Measurements from ENCODE around the gene DPP6. TPM values are rescaled to one million over a fixed set of nuclear protein-coding genes. Genes with fewer than 3 reads are reported as not detected.

DPP6 gene
- total and polyA plus RNA-seq, 5 donors from 2014 or later: not detected

DNA sequence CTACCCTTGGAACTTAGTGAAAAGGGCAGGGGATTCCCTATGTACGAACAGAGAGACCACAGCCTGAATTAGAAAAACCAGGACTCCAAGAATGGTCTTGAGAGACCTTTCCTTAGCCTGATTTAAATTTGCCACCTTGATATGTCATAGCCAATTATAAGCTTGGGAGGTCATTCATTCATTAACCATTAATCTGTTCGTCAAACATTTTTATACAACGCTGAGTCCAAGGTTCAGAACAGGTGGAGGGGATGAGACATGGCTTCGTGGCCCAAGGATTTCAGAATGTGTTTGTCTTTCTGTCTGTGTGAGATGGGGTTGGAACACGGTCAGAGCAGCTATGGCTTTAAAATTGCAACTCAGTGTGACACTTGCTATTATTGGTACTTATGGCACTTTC lies 792.8 kb downstream of the DPP6 start:
- H3K27ac ChIP-seq (ENCODE audit: insufficient read depth, low read length, poor library complexity, severe bottlenecking): no peak overlapping the region
- H3K9me3 ChIP-seq (ENCODE audit: control insufficient read depth in 2 of 2, low read length in 2 of 2): no peaks in the 10 kb centered on the region
- H3K36me3 ChIP-seq (ENCODE audit: control insufficient read depth, insufficient read depth, low read length): no peaks in the 10 kb centered on the region
- peaks cover 0 to 2% (median 0%) of the 10 kb centered on the region in 7 donors for H3K9me3 Mint-ChIP-seq
- DNase-seq (no peak), ATAC-seq (ENCODE audit: low read depth in 2 of 2) (no peak)
- no peaks in the 10 kb centered on the region for H3K27me3 ChIP-seq (ENCODE audit: control insufficient read depth, insufficient read depth, low read length)
- H3K27me3 Mint-ChIP-seq: peaks cover 10% of the 10 kb centered on the region
- no peaks in the 10 kb centered on the region for H3K4me1 ChIP-seq (ENCODE audit: control insufficient read depth, insufficient read depth, low read length, poor library complexity, severe bottlenecking)
- H3K4me3 ChIP-seq (ENCODE audit: low read depth, low read length): no peak overlapping the region
- no peaks in the 10 kb centered on the region for H3K36me3 Mint-ChIP-seq
- H3K4me1 Mint-ChIP-seq: no peaks in the 10 kb centered on the region
- H3K4me3 Mint-ChIP-seq: no peak overlapping the region
- H3K27ac Mint-ChIP-seq: no peak overlapping the region

DNA sequence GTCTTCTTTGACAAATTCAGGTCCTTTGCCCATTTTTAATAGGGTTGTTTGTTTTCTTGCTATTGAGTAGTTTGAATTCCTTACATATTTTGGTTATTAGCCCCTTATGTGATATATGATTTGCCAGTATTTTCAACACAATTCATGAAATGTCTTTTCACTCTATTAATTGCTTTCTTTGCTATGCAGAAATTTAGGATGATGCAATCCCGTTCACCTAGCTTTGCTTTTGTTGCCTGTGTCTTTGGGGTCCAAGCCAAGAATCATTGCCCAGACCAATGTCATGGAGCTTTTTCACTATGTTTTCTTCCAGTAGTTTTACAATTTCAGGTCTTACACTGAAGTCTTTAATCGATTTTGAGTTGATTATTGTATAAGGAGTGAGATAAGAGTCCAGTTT lies 796.3 kb downstream of the DPP6 start:
- H3K36me3 ChIP-seq (ENCODE audit: control insufficient read depth, insufficient read depth, low read length): no peaks in the 10 kb centered on the region
- H3K4me3 Mint-ChIP-seq: no peak overlapping the region
- H3K27me3 Mint-ChIP-seq: peaks cover 12% of the 10 kb centered on the region
- H3K36me3 Mint-ChIP-seq: no peaks in the 10 kb centered on the region
- H3K9me3 Mint-ChIP-seq: peaks cover 0 to 11% (median 2%) of the 10 kb centered on the region in 7 donors
- no peaks in the 10 kb centered on the region for H3K4me1 Mint-ChIP-seq
- H3K4me3 ChIP-seq (ENCODE audit: low read depth, low read length): no peak overlapping the region
- DNase-seq (no peak), ATAC-seq (ENCODE audit: low read depth in 2 of 2) (no peak)
- H3K27ac Mint-ChIP-seq: no peak overlapping the region
- no peaks in the 10 kb centered on the region for H3K27me3 ChIP-seq (ENCODE audit: control insufficient read depth, insufficient read depth, low read length)
- no peak overlapping the region for H3K27ac ChIP-seq (ENCODE audit: insufficient read depth, low read length, poor library complexity, severe bottlenecking)
- H3K9me3 ChIP-seq (ENCODE audit: control insufficient read depth in 2 of 2, low read length in 2 of 2): no peaks in the 10 kb centered on the region
- no peaks in the 10 kb centered on the region for H3K4me1 ChIP-seq (ENCODE audit: control insufficient read depth, insufficient read depth, low read length, poor library complexity, severe bottlenecking)

DNA sequence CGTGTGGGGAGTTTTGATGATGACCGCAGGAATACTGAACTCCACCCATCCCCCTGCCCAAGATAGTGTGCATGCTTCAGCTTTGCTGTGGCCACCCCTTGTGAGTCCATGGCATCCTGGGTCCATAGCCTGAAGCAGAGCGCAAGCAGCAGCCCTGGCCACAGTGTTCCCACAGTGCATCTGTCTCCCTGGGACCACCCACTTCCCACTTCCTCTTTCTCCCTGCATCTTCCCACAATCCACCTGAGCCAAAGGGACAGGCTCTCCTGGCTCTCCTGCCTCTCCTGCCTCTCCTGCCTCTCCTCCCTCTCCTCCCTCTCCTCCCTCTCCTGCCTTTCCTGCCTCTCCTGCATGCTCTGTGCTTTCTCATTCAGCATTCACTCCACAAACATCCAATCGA lies 800.0 kb downstream of the DPP6 start:
- H3K36me3 Mint-ChIP-seq: no peaks in the 10 kb centered on the region
- peaks cover 0 to 11% (median 2%) of the 10 kb centered on the region in 7 donors for H3K9me3 Mint-ChIP-seq
- H3K4me1 ChIP-seq (ENCODE audit: control insufficient read depth, insufficient read depth, low read length, poor library complexity, severe bottlenecking): no peaks in the 10 kb centered on the region
- H3K36me3 ChIP-seq (ENCODE audit: control insufficient read depth, insufficient read depth, low read length): no peaks in the 10 kb centered on the region
- no peaks in the 10 kb centered on the region for H3K27me3 ChIP-seq (ENCODE audit: control insufficient read depth, insufficient read depth, low read length)
- H3K27me3 Mint-ChIP-seq: peaks cover 7% of the 10 kb centered on the region
- H3K9me3 ChIP-seq (ENCODE audit: control insufficient read depth in 2 of 2, low read length in 2 of 2): no peaks in the 10 kb centered on the region
- H3K4me1 Mint-ChIP-seq: no peaks in the 10 kb centered on the region
- H3K27ac Mint-ChIP-seq: no peak overlapping the region
- DNase-seq: no peak
- no peak overlapping the region for H3K27ac ChIP-seq (ENCODE audit: insufficient read depth, low read length, poor library complexity, severe bottlenecking)
- no peak overlapping the region for H3K4me3 Mint-ChIP-seq
- no peak for ATAC-seq (ENCODE audit: low read depth in 2 of 2)
- H3K4me3 ChIP-seq (ENCODE audit: low read depth, low read length): no peak overlapping the region

DNA sequence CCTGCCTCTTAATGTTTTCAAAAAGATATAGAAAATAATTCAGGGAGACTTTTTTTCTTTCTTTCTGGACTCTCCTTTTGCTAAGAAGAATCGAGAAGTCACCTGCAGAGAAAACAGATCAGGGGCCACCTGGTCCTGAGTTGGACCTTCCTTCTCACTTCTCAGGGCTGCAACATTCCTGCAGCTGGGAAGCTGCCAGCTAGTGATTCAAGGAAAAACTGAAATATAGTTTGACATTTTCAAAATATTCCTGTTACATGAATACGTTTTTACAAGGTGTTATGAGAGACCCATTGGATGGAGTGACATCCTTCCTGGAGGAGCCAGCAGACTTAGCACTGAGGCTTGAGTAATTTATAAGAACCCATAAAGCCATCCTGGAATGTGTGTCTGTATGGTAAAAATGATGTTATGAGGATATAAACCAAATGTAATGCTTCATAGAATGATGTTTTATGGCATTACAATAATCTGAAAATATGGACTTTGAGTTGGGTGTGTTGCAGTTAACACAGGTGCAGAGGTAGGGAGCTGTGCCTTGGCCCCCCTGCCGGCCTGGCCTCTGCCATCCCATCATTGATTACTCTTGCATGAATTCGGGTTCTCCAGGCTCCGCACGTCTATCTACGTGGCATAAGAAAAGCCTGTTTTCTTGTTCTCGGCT lies 801.0 kb downstream of the DPP6 start:
- H3K4me3 Mint-ChIP-seq: no peak overlapping the region
- H3K36me3 Mint-ChIP-seq: no peaks in the 10 kb centered on the region
- no peak for ATAC-seq (ENCODE audit: low read depth in 2 of 2)
- no peak overlapping the region for H3K27ac Mint-ChIP-seq
- H3K4me1 ChIP-seq (ENCODE audit: control insufficient read depth, insufficient read depth, low read length, poor library complexity, severe bottlenecking): no peaks in the 10 kb centered on the region
- H3K9me3 ChIP-seq (ENCODE audit: control insufficient read depth in 2 of 2, low read length in 2 of 2): no peaks in the 10 kb centered on the region
- H3K27me3 Mint-ChIP-seq: peaks cover 7% of the 10 kb centered on the region
- H3K27me3 ChIP-seq (ENCODE audit: control insufficient read depth, insufficient read depth, low read length): no peaks in the 10 kb centered on the region
- no peak for DNase-seq
- no peak overlapping the region for H3K27ac ChIP-seq (ENCODE audit: insufficient read depth, low read length, poor library complexity, severe bottlenecking)
- peaks cover 0 to 11% (median 2%) of the 10 kb centered on the region in 7 donors for H3K9me3 Mint-ChIP-seq
- no peaks in the 10 kb centered on the region for H3K36me3 ChIP-seq (ENCODE audit: control insufficient read depth, insufficient read depth, low read length)
- H3K4me3 ChIP-seq (ENCODE audit: low read depth, low read length): no peak overlapping the region
- H3K4me1 Mint-ChIP-seq: no peaks in the 10 kb centered on the region

DNA sequence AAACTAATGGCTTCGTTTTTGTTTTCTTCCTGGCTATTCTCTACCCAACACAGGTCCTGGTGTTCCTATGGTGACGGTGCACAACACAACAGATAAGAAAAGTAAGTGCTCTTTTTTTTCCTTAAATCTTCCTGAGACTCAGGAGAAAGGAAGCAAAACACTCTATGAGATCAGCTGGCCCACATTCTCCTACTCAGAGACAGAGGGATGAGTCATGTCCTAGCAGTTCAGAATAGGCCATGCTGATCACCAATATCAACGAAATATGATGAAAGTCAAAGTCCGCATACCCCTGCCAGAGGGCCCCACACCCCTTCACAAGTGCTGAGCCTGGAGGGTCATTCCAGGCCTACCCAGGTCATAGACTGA lies 801.5 kb downstream of the DPP6 start:
- H3K4me3 Mint-ChIP-seq: no peak overlapping the region
- H3K9me3 ChIP-seq (ENCODE audit: control insufficient read depth in 2 of 2, low read length in 2 of 2): no peaks in the 10 kb centered on the region
- no peaks in the 10 kb centered on the region for H3K4me1 ChIP-seq (ENCODE audit: control insufficient read depth, insufficient read depth, low read length, poor library complexity, severe bottlenecking)
- H3K27me3 ChIP-seq (ENCODE audit: control insufficient read depth, insufficient read depth, low read length): no peaks in the 10 kb centered on the region
- ATAC-seq (ENCODE audit: low read depth in 2 of 2): no peak
- no peak overlapping the region for H3K27ac Mint-ChIP-seq
- H3K4me1 Mint-ChIP-seq: no peaks in the 10 kb centered on the region
- no peaks in the 10 kb centered on the region for H3K36me3 ChIP-seq (ENCODE audit: control insufficient read depth, insufficient read depth, low read length)
- H3K4me3 ChIP-seq (ENCODE audit: low read depth, low read length): no peak overlapping the region
- no peak overlapping the region for H3K27ac ChIP-seq (ENCODE audit: insufficient read depth, low read length, poor library complexity, severe bottlenecking)
- no peak for DNase-seq
- peaks cover 0 to 11% (median 0%) of the 10 kb centered on the region in 7 donors for H3K9me3 Mint-ChIP-seq
- H3K36me3 Mint-ChIP-seq: no peaks in the 10 kb centered on the region
- peaks cover 7% of the 10 kb centered on the region for H3K27me3 Mint-ChIP-seq

DNA sequence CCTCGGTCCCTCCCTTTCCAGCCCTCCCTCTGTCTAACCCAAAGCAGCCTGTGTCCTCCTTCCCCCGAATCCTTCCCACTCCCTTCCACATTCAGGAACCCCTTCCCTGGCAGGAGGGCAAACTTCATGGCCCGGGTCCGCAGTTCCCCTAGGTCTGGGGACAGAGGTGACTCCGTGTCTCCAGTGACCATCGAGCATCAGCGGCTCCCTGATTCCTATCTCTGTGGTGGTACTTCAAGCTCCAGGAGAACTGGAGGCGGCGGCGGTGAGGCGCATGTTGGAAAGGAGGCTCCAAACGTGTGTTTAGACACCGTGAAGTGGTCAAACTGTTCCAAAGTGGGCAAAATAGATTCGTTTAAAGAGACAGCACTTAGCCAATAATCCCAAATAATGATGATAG lies 802.6 kb downstream of the DPP6 start:
- Histone ChIP-seq H3K4me3 (ENCODE audit: low read depth, low read length) (no peak overlapping the region), H3K9me3 (ENCODE audit: control insufficient read depth in 2 of 2, low read length in 2 of 2) (no peaks in the 10 kb centered on the region), H3K27me3 (ENCODE audit: control insufficient read depth, insufficient read depth, low read length) (no peaks in the 10 kb centered on the region), H3K4me1 (ENCODE audit: control insufficient read depth, insufficient read depth, low read length, poor library complexity, severe bottlenecking) (no peaks in the 10 kb centered on the region), H3K27ac (ENCODE audit: insufficient read depth, low read length, poor library complexity, severe bottlenecking) (no peak overlapping the region), H3K36me3 (ENCODE audit: control insufficient read depth, insufficient read depth, low read length) (no peaks in the 10 kb centered on the region)
- ATAC-seq (ENCODE audit: low read depth in 2 of 2) (no peak), DNase-seq (no peak)
- Mint-ChIP-seq H3K36me3 (no peaks in the 10 kb centered on the region), H3K27ac (no peak overlapping the region), H3K27me3 (peaks cover 7% of the 10 kb centered on the region), H3K4me3 (no peak overlapping the region), H3K9me3 (peaks cover 0 to 11% (median 0%) of the 10 kb centered on the region in 7 donors), H3K4me1 (no peaks in the 10 kb centered on the region)

DNA sequence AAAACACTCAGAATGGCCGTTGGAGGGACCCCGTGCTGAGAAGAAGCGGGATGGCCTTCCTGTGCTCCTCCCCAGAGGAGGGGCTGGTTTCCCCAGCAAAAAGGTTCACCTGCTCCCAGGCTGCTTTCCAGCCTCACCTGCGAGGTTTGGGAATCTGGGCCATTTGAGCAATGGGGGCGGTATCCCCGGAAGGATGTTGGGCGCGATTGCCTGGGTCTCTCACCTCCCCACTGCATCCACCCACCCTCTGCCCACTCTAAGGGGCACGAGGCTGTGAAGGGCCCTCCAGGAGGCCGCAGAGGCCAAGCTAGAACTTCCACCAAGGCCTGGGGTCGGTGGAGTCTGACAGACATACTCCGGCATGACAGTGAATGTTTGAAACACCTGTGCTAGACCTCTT lies 803.2 kb downstream of the DPP6 start:
- no peak overlapping the region for H3K27ac Mint-ChIP-seq
- Histone ChIP-seq H3K4me1 (ENCODE audit: control insufficient read depth, insufficient read depth, low read length, poor library complexity, severe bottlenecking) (no peaks in the 10 kb centered on the region), H3K9me3 (ENCODE audit: control insufficient read depth in 2 of 2, low read length in 2 of 2) (no peaks in the 10 kb centered on the region), H3K27me3 (ENCODE audit: control insufficient read depth, insufficient read depth, low read length) (no peaks in the 10 kb centered on the region), H3K4me3 (ENCODE audit: low read depth, low read length) (no peak overlapping the region), H3K27ac (ENCODE audit: insufficient read depth, low read length, poor library complexity, severe bottlenecking) (no peak overlapping the region), H3K36me3 (ENCODE audit: control insufficient read depth, insufficient read depth, low read length) (no peaks in the 10 kb centered on the region)
- no peak for DNase-seq
- H3K36me3 Mint-ChIP-seq: no peaks in the 10 kb centered on the region
- no peak for ATAC-seq (ENCODE audit: low read depth in 2 of 2)
- H3K4me1 Mint-ChIP-seq: no peaks in the 10 kb centered on the region
- peaks cover 4% of the 10 kb centered on the region for H3K27me3 Mint-ChIP-seq
- H3K4me3 Mint-ChIP-seq: no peak overlapping the region
- H3K9me3 Mint-ChIP-seq: peaks cover 0 to 8% (median 0%) of the 10 kb centered on the region in 7 donors

DNA sequence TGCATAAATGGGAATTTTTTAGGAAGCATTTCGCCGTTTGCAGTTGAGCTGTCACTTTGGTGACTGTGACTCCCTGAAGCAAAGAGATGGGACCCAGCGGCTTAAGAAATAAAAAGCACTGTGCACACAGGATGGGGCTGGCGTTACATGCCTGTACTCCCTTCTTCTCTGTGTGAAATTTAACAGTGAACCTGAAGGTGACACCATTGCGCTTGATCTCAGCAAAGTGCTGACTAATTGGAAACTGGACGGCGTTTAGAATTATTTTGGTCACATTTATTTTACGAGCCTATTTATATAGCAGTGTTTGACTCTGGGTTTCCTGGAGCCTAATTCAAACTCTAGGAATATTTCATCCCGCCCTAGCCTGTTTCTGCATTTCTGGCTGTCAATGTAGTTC lies 804.5 kb downstream of the DPP6 start:
- H3K27ac Mint-ChIP-seq: no peak overlapping the region
- no peak overlapping the region for H3K4me3 ChIP-seq (ENCODE audit: low read depth, low read length)
- H3K4me1 ChIP-seq (ENCODE audit: control insufficient read depth, insufficient read depth, low read length, poor library complexity, severe bottlenecking): no peaks in the 10 kb centered on the region
- H3K9me3 Mint-ChIP-seq: peaks cover 0 to 6% (median 0%) of the 10 kb centered on the region in 7 donors
- no peak overlapping the region for H3K4me3 Mint-ChIP-seq
- H3K27me3 Mint-ChIP-seq: no peaks in the 10 kb centered on the region
- H3K27me3 ChIP-seq (ENCODE audit: control insufficient read depth, insufficient read depth, low read length): no peaks in the 10 kb centered on the region
- no peak overlapping the region for H3K27ac ChIP-seq (ENCODE audit: insufficient read depth, low read length, poor library complexity, severe bottlenecking)
- no peaks in the 10 kb centered on the region for H3K36me3 Mint-ChIP-seq
- H3K4me1 Mint-ChIP-seq: no peaks in the 10 kb centered on the region
- H3K9me3 ChIP-seq (ENCODE audit: control insufficient read depth in 2 of 2, low read length in 2 of 2): no peaks in the 10 kb centered on the region
- ATAC-seq (ENCODE audit: low read depth in 2 of 2) (no peak), DNase-seq (no peak)
- H3K36me3 ChIP-seq (ENCODE audit: control insufficient read depth, insufficient read depth, low read length): no peaks in the 10 kb centered on the region
